ENCODE results near the gene PLA2G2C. TPM values are rescaled to one million over a fixed set of nuclear protein-coding genes. Genes with fewer than 3 reads are reported as not detected.

The PLA2G2C gene
- total and polyA plus RNA-seq, 7 experiments from 2014 or later, result 0.46 TPM; not detected in 6

DNA sequence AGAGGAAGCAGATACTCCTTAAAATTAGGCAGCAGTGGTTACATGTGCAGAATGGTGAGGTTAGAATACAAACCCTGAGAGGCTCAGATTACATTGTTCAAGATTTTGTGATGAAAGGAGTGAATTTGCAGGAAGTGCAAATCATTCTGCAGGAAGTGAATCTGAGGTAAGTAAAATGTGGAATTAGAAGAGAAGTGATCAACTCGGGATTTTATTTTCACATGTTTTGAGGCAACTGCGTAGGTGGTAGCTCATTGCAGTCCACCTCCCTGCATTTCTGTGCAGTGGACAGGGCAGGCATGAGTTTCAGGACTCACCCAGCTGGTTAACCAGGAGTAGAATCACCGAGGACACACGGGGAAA, 2.1 kb upstream of the PLA2G2C start:
- Mint-ChIP-seq H3K27ac (peak overlapping the region in 7 of 9 donors; percentile 9 to 87 (median 76)), H3K9me3 (no peaks in the 10 kb centered on the region), H3K4me3 (peak overlapping the region in 9 of 10 donors; percentile 3 to 88 (median 30)), H3K4me1 (peaks cover 42 to 55% (median 52%) of the 10 kb centered on the region in 7 donors), H3K27me3 (peaks cover 0 to 22% (median 0%) of the 10 kb centered on the region in 5 donors), H3K36me3 (peaks cover 0 to 10% (median 0%) of the 10 kb centered on the region in 5 donors)
- Histone ChIP-seq H3K27me3 (ENCODE audit: control insufficient read depth in 2 of 2, insufficient read depth in 2 of 2, low read length in 2 of 2) (no peaks in the 10 kb centered on the region), H3K27ac (ENCODE audit: low read depth, low read length) (peak overlapping the region; percentile 1), H3K9me3 (ENCODE audit: control insufficient read depth in 2 of 3, low read length in 3 of 3) (no peaks in the 10 kb centered on the region), H3K4me1 (ENCODE audit: control insufficient read depth in 2 of 2, insufficient read depth in 2 of 2, low read length in 2 of 2) (peaks cover 19 to 41% of the 10 kb centered on the region in 2 donors), H3K36me3 (ENCODE audit: control insufficient read depth in 2 of 3, insufficient read depth in 3 of 3, low read length in 3 of 3) (no peaks in the 10 kb centered on the region), H3K4me3 (ENCODE audit: low read length) (no peak overlapping the region)
- DNase-seq (no peak), ATAC-seq (no peak)
- ChIA-PET CTCF (interaction anchor here (0.6 to 1.6 kb wide), 3 partner anchors 29 to 315 kb away, joined by 3 to 4 read pairs (median 4); no protein-coding TSS in a partner anchor), POLR2A (no interaction called here)
- intact Hi-C loops (cut with micrococcal nuclease), result loop anchor here in 1 of 2 donors (10.0 kb wide), 1 partner anchor 986 kb away; the partner anchor contains the start of gene EIF4G3

DNA sequence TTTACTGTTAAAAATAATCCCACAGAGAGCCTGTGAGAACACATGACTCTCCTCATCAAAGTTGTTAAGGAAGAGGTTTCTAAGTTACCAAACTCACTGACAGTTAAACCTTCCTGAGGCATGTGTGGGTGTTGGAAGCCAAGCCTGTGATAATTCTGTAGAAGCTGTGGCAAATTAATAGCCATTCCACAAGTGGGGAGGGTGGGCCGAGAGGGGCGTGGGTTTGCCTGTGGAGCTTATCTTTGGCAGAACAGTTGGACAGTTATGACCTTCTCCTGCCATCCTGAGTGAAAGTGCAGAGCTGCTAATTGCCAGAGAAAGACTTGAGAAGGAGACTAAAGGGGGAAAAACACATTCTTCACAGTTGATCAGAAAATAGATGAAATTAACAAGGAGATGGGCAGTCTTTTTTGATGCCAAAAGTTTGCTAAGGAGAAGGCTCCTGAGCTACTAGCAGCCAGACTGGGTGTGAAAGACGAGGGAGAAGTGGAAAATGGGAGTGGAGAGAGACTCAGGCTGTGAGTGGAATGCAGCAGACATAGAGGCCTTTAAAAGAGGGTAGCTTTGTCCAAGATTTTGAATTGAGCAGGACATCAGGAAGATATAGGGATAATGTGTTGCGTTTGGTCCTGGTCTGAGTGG, 1.6 kb upstream of the PLA2G2C start:
- DNase-seq, result no peak
- peaks cover 19 to 41% of the 10 kb centered on the region in 2 donors for H3K4me1 ChIP-seq (ENCODE audit: control insufficient read depth in 2 of 2, insufficient read depth in 2 of 2, low read length in 2 of 2)
- H3K36me3 ChIP-seq (ENCODE audit: control insufficient read depth in 2 of 3, insufficient read depth in 3 of 3, low read length in 3 of 3), result no peaks in the 10 kb centered on the region
- POLR2A ChIA-PET, result interaction anchor here (1.0 kb wide), 1 partner anchor 11 kb away, joined by 3 read pairs; no protein-coding TSS in a partner anchor
- no peaks in the 10 kb centered on the region for H3K9me3 Mint-ChIP-seq
- peaks cover 0 to 22% (median 0%) of the 10 kb centered on the region in 5 donors for H3K27me3 Mint-ChIP-seq
- H3K27me3 ChIP-seq (ENCODE audit: control insufficient read depth in 2 of 2, insufficient read depth in 2 of 2, low read length in 2 of 2), result no peaks in the 10 kb centered on the region
- peak overlapping the region in 7 of 9 donors; percentile 9 to 87 (median 76) for H3K27ac Mint-ChIP-seq
- CTCF ChIA-PET, result interaction anchor here (0.6 to 0.8 kb wide), 3 partner anchors 36 to 302 kb away, joined by 3 read pairs; no protein-coding TSS in a partner anchor
- H3K36me3 Mint-ChIP-seq, result peaks cover 0 to 11% (median 0%) of the 10 kb centered on the region in 5 donors
- no peaks in the 10 kb centered on the region for H3K9me3 ChIP-seq (ENCODE audit: control insufficient read depth in 2 of 3, low read length in 3 of 3)
- H3K4me1 Mint-ChIP-seq, result peaks cover 42 to 56% (median 54%) of the 10 kb centered on the region in 7 donors
- H3K27ac ChIP-seq (ENCODE audit: low read depth, low read length), result peak overlapping the region; percentile 1
- ATAC-seq, result no peak
- peak overlapping the region; percentile 3 to 88 (median 48) for H3K4me3 Mint-ChIP-seq
- no peak overlapping the region for H3K4me3 ChIP-seq (ENCODE audit: low read length)
- intact Hi-C loops (cut with micrococcal nuclease), result loop anchor here (1.0 to 10.0 kb wide), 3 partner anchors 7 to 987 kb away; partner anchors contain the start of gene EIF4G3 (in 1 of the 2)

DNA sequence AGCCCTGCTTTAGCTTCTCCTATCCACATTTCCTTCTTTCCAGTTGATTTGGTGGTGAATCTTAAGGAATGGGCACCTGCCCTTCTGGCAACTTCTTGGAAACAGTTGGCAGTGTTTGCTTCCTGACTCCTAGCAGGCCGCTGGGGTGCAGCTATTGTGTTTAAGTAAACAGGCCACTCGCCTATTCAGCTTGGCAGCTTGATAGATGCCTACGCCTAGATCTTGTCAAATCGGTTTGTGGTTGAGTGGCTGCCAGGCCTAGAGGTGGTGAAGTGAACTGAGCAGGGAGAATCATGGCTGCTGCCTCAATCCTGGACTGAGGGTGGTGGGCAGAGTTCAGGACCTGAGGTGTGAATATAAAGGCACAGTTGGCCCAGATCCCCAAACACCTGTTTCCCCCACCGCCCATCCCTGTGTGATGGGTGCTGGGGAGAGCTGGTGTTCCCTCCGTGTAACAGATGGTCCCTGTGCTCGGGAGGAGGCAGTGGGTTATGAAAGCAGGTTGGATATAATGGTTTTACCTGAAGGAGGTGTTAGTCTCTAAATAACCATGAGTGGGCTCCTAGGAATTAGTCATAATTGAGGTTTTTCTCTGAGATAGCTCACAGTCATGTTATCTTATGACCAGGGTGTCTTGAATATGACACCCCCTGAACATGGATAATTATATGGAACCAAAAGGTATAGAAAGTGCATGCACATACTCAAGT, 940 bp upstream of the PLA2G2C start:
- POLR2A ChIA-PET, result interaction anchor here (0.7 to 1.0 kb wide), 2 partner anchors 8 to 10 kb away, joined by 3 read pairs; no protein-coding TSS in a partner anchor

DNA sequence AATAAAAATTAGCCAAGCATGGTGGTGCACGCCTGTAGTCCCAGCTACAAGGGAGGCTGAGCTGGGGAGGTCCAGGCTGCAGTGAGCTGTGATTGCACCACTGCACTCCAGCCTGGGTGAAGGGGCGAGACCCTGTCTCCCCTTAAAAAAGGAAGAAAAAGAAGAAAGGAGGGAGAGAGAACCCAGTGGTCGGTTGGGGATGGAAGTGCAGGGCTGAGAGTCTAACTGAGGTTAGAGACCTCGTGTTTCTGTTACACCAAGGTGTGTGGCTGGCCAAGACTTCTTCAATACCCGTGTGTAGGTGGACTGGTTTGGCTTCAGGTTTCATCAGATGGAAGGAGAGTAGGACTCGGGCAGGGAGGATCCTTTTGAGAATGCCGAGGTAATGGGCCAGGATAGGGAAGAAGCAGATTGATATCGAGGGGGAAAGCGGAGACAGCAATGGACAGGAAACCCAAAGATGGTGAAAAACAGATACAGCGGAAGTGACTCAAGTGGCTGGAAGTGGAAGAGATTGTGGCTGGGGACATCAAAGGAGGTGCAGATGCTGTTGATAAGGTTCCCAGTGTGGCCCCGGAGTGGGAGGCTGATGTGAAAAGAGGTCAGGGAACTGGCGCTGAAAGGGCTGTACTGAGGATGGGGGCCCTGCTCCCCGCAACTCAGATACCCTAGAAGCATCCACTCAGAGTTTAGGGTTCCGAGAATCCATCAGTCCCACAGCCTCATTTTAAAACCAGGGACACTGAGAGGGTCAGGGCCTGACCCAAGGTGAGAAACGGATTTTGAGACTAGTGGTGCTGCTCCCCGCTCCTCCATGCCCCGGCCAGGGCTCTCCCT, 1.1 kb downstream of the PLA2G2C start:
- H3K27ac ChIP-seq (ENCODE audit: low read depth, low read length), result peak overlapping the region; percentile 40
- intact Hi-C loops (cut with micrococcal nuclease), result loop anchor here (1.0 to 10.0 kb wide), 2 partner anchors 33 to 990 kb away; partner anchors contain the start of gene EIF4G3 (in 1 of the 2)
- H3K4me1 Mint-ChIP-seq, result peaks cover 42 to 56% (median 56%) of the 10 kb centered on the region in 7 donors

More for the DNA sequence above, 940 bp upstream of the PLA2G2C start:
- H3K4me3 ChIP-seq (ENCODE audit: low read length), result no peak overlapping the region
- H3K27me3 ChIP-seq (ENCODE audit: control insufficient read depth in 2 of 2, insufficient read depth in 2 of 2, low read length in 2 of 2), result no peaks in the 10 kb centered on the region
- H3K36me3 ChIP-seq (ENCODE audit: control insufficient read depth in 2 of 3, insufficient read depth in 3 of 3, low read length in 3 of 3), result no peaks in the 10 kb centered on the region
- intact Hi-C loops (cut with micrococcal nuclease), result loop anchor here (1.0 to 10.0 kb wide), 3 partner anchors 8 to 988 kb away; partner anchors contain the start of gene EIF4G3 (in 1 of the 2)
- Mint-ChIP-seq H3K4me1 (peaks cover 42 to 56% (median 54%) of the 10 kb centered on the region in 7 donors), H3K27ac (peak overlapping the region; percentile 9 to 90 (median 76)), H3K9me3 (no peaks in the 10 kb centered on the region), H3K4me3 (peak overlapping the region; percentile 57 to 91 (median 86)), H3K36me3 (peaks cover 0 to 10% (median 0%) of the 10 kb centered on the region in 5 donors), H3K27me3 (peaks cover 0 to 16% (median 0%) of the 10 kb centered on the region in 5 donors)
- no peak overlapping the region for H3K27ac ChIP-seq (ENCODE audit: low read depth, low read length)
- peaks cover 19 to 41% of the 10 kb centered on the region in 2 donors for H3K4me1 ChIP-seq (ENCODE audit: control insufficient read depth in 2 of 2, insufficient read depth in 2 of 2, low read length in 2 of 2)
- DNase-seq (peak in 5 of 9 donors; percentile 13 to 36 (median 22)), ATAC-seq (peak; percentile 39)
- H3K9me3 ChIP-seq (ENCODE audit: control insufficient read depth in 2 of 3, low read length in 3 of 3), result no peaks in the 10 kb centered on the region
- CTCF ChIA-PET, result interaction anchor here (0.6 to 1.0 kb wide), 4 partner anchors 9 to 303 kb away, joined by 3 to 4 read pairs (median 3); no protein-coding TSS in a partner anchor

DNA sequence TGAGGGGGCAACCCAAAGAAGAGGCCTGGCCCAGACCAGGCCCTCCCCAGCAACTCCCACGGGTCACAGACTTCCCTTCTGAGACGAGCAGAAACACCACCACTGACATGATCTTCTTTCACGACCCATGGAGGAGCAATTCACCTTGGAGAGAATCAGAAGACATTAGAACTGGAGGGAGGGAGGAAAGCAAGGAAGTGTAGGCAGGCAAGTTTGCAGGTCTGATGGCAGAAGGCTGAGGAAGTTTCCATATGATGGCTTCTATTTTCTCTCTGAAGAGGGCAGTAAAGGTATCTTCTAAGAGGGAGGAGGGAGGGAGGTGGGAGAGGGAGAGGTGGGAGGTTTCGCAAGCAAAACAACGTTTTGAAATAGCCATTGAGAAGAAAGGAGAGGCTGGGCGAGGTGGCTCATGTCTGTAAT, 1.8 kb downstream of the PLA2G2C start:
- ChIA-PET POLR2A (no interaction called here), CTCF (no interaction called here)
- intact Hi-C loops (cut with micrococcal nuclease), result loop anchor here in 1 of 2 donors (10.0 kb wide), 1 partner anchor 990 kb away; the partner anchor contains the start of gene EIF4G3
- peaks cover 0 to 8% (median 0%) of the 10 kb centered on the region in 11 donors for H3K9me3 Mint-ChIP-seq
- peak overlapping the region; percentile 23 to 89 (median 83) for H3K27ac Mint-ChIP-seq
- Histone ChIP-seq H3K9me3 (ENCODE audit: control insufficient read depth in 2 of 3, low read length in 3 of 3) (no peaks in the 10 kb centered on the region), H3K36me3 (ENCODE audit: control insufficient read depth in 2 of 3, insufficient read depth in 3 of 3, low read length in 3 of 3) (no peaks in the 10 kb centered on the region), H3K27me3 (ENCODE audit: control insufficient read depth in 2 of 2, insufficient read depth in 2 of 2, low read length in 2 of 2) (no peaks in the 10 kb centered on the region), H3K4me3 (ENCODE audit: low read length) (no peak overlapping the region), H3K27ac (ENCODE audit: low read depth, low read length) (no peak overlapping the region), H3K4me1 (ENCODE audit: control insufficient read depth in 2 of 2, insufficient read depth in 2 of 2, low read length in 2 of 2) (peaks cover 19 to 41% of the 10 kb centered on the region in 2 donors)
- DNase-seq (no peak), ATAC-seq (no peak)
- H3K4me3 Mint-ChIP-seq, result peak overlapping the region; percentile 40 to 91 (median 83)
- H3K4me1 Mint-ChIP-seq, result peaks cover 45 to 58% (median 56%) of the 10 kb centered on the region in 7 donors
- peaks cover 0 to 10% (median 0%) of the 10 kb centered on the region in 5 donors for H3K27me3 Mint-ChIP-seq
- peaks cover 0 to 18% (median 0%) of the 10 kb centered on the region in 5 donors for H3K36me3 Mint-ChIP-seq

More for the DNA sequence above, 1.1 kb downstream of the PLA2G2C start:
- Mint-ChIP-seq H3K27me3 (peaks cover 0 to 10% (median 0%) of the 10 kb centered on the region in 5 donors), H3K4me3 (peak overlapping the region; percentile 75 to 91 (median 86)), H3K36me3 (peaks cover 0 to 10% (median 0%) of the 10 kb centered on the region in 5 donors), H3K9me3 (peaks cover 0 to 1% (median 0%) of the 10 kb centered on the region in 11 donors), H3K27ac (peak overlapping the region; percentile 73 to 89 (median 87))
- ATAC-seq (peak; percentile 77), DNase-seq (peak; percentile 11 to 76 (median 61))
- CTCF ChIA-PET, result no interaction called here
- Histone ChIP-seq H3K4me1 (ENCODE audit: control insufficient read depth in 2 of 2, insufficient read depth in 2 of 2, low read length in 2 of 2) (peaks cover 19 to 41% of the 10 kb centered on the region in 2 donors), H3K9me3 (ENCODE audit: control insufficient read depth in 2 of 3, low read length in 3 of 3) (no peaks in the 10 kb centered on the region), H3K36me3 (ENCODE audit: control insufficient read depth in 2 of 3, insufficient read depth in 3 of 3, low read length in 3 of 3) (no peaks in the 10 kb centered on the region), H3K4me3 (ENCODE audit: low read length) (peak overlapping the region; percentile 68), H3K27me3 (ENCODE audit: control insufficient read depth in 2 of 2, insufficient read depth in 2 of 2, low read length in 2 of 2) (no peaks in the 10 kb centered on the region)
- POLR2A ChIA-PET, result no interaction called here
